HG03045 (cell line): ENCODE data around the gene VPS33B.
"Not testable (repeated sequence)": the region's sequence is repeated elsewhere in the genome, so short reads cannot be mapped to it uniquely, and the experiment has no call there.

Experiments used
- ATAC-seq: cut with Tn5 transposase; IDR thresholded peaks from one replicate; pipeline ENCODE4 v1.9.1; 2021; ENCODE audit warnings: mild to moderate bottlenecking, moderate library complexity; ENCODE audit not compliant: unreplicated experiment

VPS33B gene

GRCh38 chr15:91032919-91033803 is 10.8 kb upstream of the VPS33B start:
- ATAC-seq = no peak

- ATAC-seq = no peak
Observed at GRCh38 chr15:91031796-91032195, 9.4 kb upstream of the VPS33B start.

- no peak for ATAC-seq
Observed at GRCh38 chr15:91027677-91028076, 5.3 kb upstream of the VPS33B start.

GRCh38 chr15:91023720-91024119 is 1.3 kb upstream of the VPS33B start:
- ATAC-seq = no peak

- no peak for ATAC-seq
Observed at GRCh38 chr15:91022832-91023129, 387 bp upstream of the VPS33B start.

GRCh38 chr15:91021516-91022074 is 799 bp downstream of the VPS33B start:
- peak; percentile 18 for ATAC-seq

GRCh38 chr15:91018158-91018557 is 4.2 kb downstream of the VPS33B start:
- ATAC-seq = no peak

- no peak for ATAC-seq
Observed at GRCh38 chr15:91017716-91018115, 4.7 kb downstream of the VPS33B start.

GRCh38 chr15:91013701-91014100 is 8.7 kb downstream of the VPS33B start:
- not testable (repeated sequence) for ATAC-seq

- ATAC-seq = no peak
Observed at GRCh38 chr15:91007266-91007665, 15.1 kb downstream of the VPS33B start.

GRCh38 chr15:91001209-91001608 is 21.2 kb downstream of the VPS33B start:
- ATAC-seq = no peak

GRCh38 chr15:90998737-90999136 is 23.7 kb downstream of the VPS33B start:
- no peak for ATAC-seq

GRCh38 chr15:90994417-90995311 is 27.7 kb downstream of the VPS33B start, which contains the start of gene PRC1:
Gene PRC1, minus strand, starts transcription at chr15:90994535. Its CDS starts 118 bp downstream, at chr15:90994417.
- peak; percentile 96 for ATAC-seq

GRCh38 chr15:90994059-90994416 is 28.4 kb downstream of the VPS33B start:
- peak; percentile 21 for ATAC-seq

- no peak for ATAC-seq
Observed at GRCh38 chr15:90991587-90992285, 30.7 kb downstream of the VPS33B start.

GRCh38 chr15:90990446-90990845 is 31.9 kb downstream of the VPS33B start:
- ATAC-seq = no peak

GRCh38 chr15:90989040-90989768 is 33.2 kb downstream of the VPS33B start:
- ATAC-seq = no peak

- no peak for ATAC-seq
Observed at GRCh38 chr15:90988296-90988695, 34.1 kb downstream of the VPS33B start.

- no peak for ATAC-seq
Observed at GRCh38 chr15:90987561-90988141, 34.7 kb downstream of the VPS33B start.
